ENCODE measurements around the gene ZDHHC9. TPM values are rescaled to one million over a fixed set of nuclear protein-coding genes. Genes with fewer than 3 reads are reported as not detected.

The ZDHHC9 gene
- total RNA-seq, 1 donor from 2014 or later = 4.2 TPM

DNA sequence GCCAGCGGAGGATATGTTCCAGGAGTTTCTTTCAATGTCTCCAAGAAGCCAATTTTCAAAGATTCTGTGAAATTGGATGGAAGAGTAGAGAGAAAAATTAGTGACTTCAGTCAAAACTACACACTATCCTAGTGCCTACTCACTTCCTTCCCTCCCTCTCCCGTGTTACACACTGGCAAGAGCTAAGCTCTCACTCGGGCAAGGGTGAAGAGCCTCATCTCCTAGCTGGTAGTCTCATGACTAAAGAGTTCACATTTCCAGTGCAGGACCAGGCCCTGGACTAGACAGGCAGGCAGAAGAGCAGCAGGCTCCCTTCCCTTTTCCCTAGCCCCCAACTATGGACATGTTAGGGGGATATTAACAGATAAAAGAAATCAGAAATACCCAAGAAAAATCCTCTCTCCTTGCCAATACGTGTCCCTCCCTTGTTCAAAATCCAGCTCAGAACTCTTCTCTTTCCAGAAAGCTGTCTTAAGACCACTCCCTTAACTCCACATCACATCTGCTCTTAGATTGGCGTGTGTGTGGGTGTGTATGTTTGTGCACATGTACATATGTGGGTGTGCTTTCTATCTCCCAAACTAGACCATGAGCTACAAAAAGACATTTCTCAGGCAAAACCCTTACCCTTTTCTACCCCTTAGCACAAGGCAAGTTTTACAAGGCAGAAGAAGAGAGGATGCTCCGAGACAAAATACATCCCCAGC, 29.9 kb downstream of the ZDHHC9 start:
- CTCF ChIA-PET = no interaction called here
- POLR2A ChIA-PET = no interaction called here
- TF ChIP-seq, protein P1, sequence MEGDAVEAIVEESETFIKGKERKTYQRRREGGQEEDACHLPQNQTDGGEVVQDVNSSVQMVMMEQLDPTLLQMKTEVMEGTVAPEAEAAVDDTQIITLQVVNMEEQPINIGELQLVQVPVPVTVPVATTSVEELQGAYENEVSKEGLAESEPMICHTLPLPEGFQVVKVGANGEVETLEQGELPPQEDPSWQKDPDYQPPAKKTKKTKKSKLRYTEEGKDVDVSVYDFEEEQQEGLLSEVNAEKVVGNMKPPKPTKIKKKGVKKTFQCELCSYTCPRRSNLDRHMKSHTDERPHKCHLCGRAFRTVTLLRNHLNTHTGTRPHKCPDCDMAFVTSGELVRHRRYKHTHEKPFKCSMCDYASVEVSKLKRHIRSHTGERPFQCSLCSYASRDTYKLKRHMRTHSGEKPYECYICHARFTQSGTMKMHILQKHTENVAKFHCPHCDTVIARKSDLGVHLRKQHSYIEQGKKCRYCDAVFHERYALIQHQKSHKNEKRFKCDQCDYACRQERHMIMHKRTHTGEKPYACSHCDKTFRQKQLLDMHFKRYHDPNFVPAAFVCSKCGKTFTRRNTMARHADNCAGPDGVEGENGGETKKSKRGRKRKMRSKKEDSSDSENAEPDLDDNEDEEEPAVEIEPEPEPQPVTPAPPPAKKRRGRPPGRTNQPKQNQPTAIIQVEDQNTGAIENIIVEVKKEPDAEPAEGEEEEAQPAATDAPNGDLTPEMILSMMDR (IDR thresholded peaks at IDR 0.05) = no peak
- no peaks in the 10 kb centered on the region for H3K9me3 Mint-ChIP-seq
- intact Hi-C loops (cut with micrococcal nuclease) = no loop called here
- H3K4me3 Mint-ChIP-seq = no peak overlapping the region
- H3K4me1 Mint-ChIP-seq = peaks cover 12% of the 10 kb centered on the region
- H3K27ac Mint-ChIP-seq = no peak overlapping the region
- no peaks in the 10 kb centered on the region for H3K27me3 Mint-ChIP-seq
- DNase-seq (no peak), ATAC-seq (ENCODE audit: low read depth) (no peak)
- peaks cover 13% of the 10 kb centered on the region for H3K36me3 Mint-ChIP-seq (ENCODE audit: low read depth)

DNA sequence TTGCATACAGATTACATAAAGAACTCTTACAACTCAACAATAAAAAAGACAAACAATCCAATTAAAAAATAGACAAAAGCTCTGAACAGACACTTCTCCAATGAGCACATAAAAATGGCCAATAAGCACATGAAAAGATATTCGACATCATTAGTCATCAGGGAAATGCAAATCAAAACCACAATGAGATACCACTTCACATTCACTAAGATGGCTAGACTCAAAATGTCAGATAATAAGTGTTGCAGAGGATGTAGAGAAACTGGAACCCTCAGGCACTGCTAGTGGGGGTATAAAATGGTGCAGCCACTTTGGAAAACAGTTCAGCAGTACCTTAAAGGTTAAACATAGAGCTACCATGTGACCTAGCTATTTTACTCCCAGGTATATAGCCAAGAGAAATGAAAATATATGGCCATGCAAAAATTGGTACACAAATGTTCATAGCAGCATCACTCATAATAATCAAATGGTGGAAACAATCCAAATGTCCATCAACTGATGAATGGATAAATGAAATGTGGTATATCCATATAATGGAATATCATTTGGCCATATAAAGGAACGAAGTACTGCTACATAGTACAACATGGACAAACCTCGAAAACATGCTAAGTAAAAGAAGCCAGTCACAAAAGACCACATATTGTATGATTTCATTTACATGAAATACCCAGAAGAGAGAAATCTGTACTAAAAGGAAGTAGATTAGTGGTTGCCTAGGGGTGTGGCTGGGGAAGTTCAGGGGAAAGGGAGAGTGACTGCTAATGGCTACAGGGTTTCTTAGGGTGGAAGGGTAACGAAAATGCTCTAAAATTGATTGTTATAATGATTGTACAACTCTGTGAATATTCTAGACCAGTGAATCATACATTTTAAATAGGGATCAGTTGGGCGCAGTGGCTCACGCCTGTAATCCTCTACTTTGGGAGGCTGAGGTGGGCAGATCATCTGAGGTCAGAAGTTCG, 34.6 kb downstream of the ZDHHC9 start:
- peak overlapping the region; percentile 18 for H3K27ac Mint-ChIP-seq
- ChIA-PET CTCF (no interaction called here), POLR2A (interaction anchor here (0.7 kb wide), 1 partner anchor 33 kb away, joined by 3 read pairs; no protein-coding TSS in a partner anchor)
- H3K36me3 Mint-ChIP-seq (ENCODE audit: low read depth) = peaks cover 17% of the 10 kb centered on the region
- ATAC-seq (ENCODE audit: low read depth) (peak; percentile 42), DNase-seq (no peak)
- H3K4me3 Mint-ChIP-seq = peak overlapping the region; percentile 44
- no peaks in the 10 kb centered on the region for H3K9me3 Mint-ChIP-seq
- H3K27me3 Mint-ChIP-seq = no peaks in the 10 kb centered on the region
- intact Hi-C loops (cut with micrococcal nuclease) = no loop called here
- peaks cover 21% of the 10 kb centered on the region for H3K4me1 Mint-ChIP-seq
- TF ChIP-seq, protein P1 (IDR thresholded peaks at IDR 0.05) = no peak

DNA sequence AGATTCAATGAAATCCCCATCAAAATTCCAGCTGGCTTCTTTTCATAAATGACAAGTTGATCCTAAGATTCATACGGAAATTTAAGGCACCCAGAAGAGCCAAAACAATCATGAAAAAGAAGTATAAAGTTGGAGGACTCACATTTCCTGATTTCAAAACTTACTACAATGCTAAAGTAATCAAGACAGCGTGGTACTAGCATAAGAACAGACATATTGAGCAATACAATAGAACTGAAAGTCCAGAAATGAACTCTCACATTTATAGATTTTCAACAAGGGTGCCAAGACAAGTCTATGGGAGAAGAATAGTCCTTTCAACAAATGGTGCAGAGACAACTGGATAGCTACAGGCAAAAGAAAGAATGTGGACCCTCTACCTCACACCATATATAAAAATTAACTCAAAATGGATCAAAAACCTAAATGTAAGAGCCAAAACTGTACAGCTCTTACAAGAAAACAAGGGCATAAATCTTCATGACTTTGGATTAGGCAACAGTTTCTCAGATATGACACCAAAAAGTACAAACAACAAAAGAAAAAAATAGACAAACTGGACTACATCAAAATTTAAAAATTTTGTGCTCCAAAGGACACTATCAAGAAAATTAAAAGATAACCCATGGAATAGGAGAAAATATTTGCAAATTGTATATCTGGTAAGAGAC, 35.4 kb downstream of the ZDHHC9 start:
- no peak for DNase-seq
- Mint-ChIP-seq H3K4me3 (peak overlapping the region; percentile 44), H3K36me3 (ENCODE audit: low read depth) (peaks cover 16% of the 10 kb centered on the region), H3K27me3 (no peaks in the 10 kb centered on the region), H3K4me1 (peaks cover 21% of the 10 kb centered on the region), H3K27ac (no peak overlapping the region), H3K9me3 (no peaks in the 10 kb centered on the region)
- ChIA-PET CTCF (no interaction called here), POLR2A (interaction anchor here (0.7 kb wide), 1 partner anchor 32 kb away, joined by 3 read pairs; no protein-coding TSS in a partner anchor)
- TF ChIP-seq, protein P1 (IDR thresholded peaks at IDR 0.05) = no peak
- intact Hi-C loops (cut with micrococcal nuclease) = no loop called here
- no peak for ATAC-seq (ENCODE audit: low read depth)

GRCh38 chrX:129804806-129805205, 38.9 kb downstream of the ZDHHC9 start:
- CTCF ChIA-PET = no interaction called here
- no peak overlapping the region for H3K27ac Mint-ChIP-seq

More at GRCh38 chrX:129804806-129805205, 38.9 kb downstream of the ZDHHC9 start:
- no peaks in the 10 kb centered on the region for H3K27me3 Mint-ChIP-seq
- TF ChIP-seq, protein P1 (IDR thresholded peaks at IDR 0.05) = no peak
- ATAC-seq (ENCODE audit: low read depth) (no peak), DNase-seq (no peak)
- peaks cover 16% of the 10 kb centered on the region for H3K4me1 Mint-ChIP-seq
- intact Hi-C loops (cut with micrococcal nuclease) = no loop called here
- POLR2A ChIA-PET = interaction anchor here (1.8 kb wide), 1 partner anchor 22 kb away, joined by 5 read pairs; no protein-coding TSS in a partner anchor
- no peaks in the 10 kb centered on the region for H3K9me3 Mint-ChIP-seq
- peaks cover 6% of the 10 kb centered on the region for H3K36me3 Mint-ChIP-seq (ENCODE audit: low read depth)
- H3K4me3 Mint-ChIP-seq = no peak overlapping the region

Measured in activated B cell treated with CpG ODN at 0.5 μM for 24 hours (primary cell).